WTC11 (cell line): ENCODE measurements around the gene MR1. TPM values are rescaled to one million over a fixed set of nuclear protein-coding genes. Genes with fewer than 3 reads are reported as not detected.
A peak's percentile ranks its signal among the peaks of the same experiment; 100 is the strongest.

Experiments used
- ATAC-seq: fragments of 200-7000 bp; cut with Tn5 transposase; 2 replicates; pipeline ENCODE4 v1.10.0; 2021; ENCODE audit warnings: mild to moderate bottlenecking, moderate library complexity
- CTCF ChIA-PET: fragments of 300-600 bp; sonication (Branson Sonifier 250); formaldehyde crosslinking; loops from one replicate; lab custom pipeline; 2021; ENCODE audit warnings: antibody characterized with exemption; lab: Charles Lee
- POLR2A ChIA-PET: fragments of 350-600 bp; sonication (Branson Sonifier 250); formaldehyde crosslinking; loops from one replicate; lab custom pipeline; 2021; ENCODE audit warnings: antibody characterized with exemption; lab: Charles Lee
- DNase-seq: peaks from one replicate; pipeline ENCODE4 v3.0.0; 2021; ENCODE audit warnings: low spot score
- H3K27ac Mint-ChIP-seq: 2 replicates; pipeline ENCODE4 v1.8.0; 2021; ENCODE audit warnings: mixed read lengths
- H3K27me3 Mint-ChIP-seq: 2 replicates; pipeline ENCODE4 v1.8.0; 2021; ENCODE audit warnings: low read depth, mild to moderate bottlenecking, moderate library complexity, mixed read lengths
- H3K36me3 Mint-ChIP-seq: 2 replicates; pipeline ENCODE4 v1.8.0; 2021; ENCODE audit warnings: mixed read lengths
- H3K4me1 Mint-ChIP-seq: 2 replicates; pipeline ENCODE4 v1.8.0; 2022; ENCODE audit warnings: mixed read lengths
- H3K4me3 Mint-ChIP-seq: 2 replicates; pipeline ENCODE4 v1.8.0; 2021; ENCODE audit warnings: mild to moderate bottlenecking, moderate library complexity, mixed read lengths
- H3K9me3 Mint-ChIP-seq: 2 replicates; pipeline ENCODE4 v1.8.0; 2021; ENCODE audit warnings: mixed read lengths
- CREB1 ChIP-seq: sonication (generic); formaldehyde crosslinking; IDR thresholded peaks from 2 replicates; pipeline ENCODE4 v1.8.0; 2023; ENCODE audit warnings: mild to moderate bottlenecking, missing genetic modification reagents
- ELF4 ChIP-seq: sonication (generic); formaldehyde crosslinking; IDR thresholded peaks from 2 replicates; pipeline ENCODE4 v1.8.1; 2022; ENCODE audit warnings: low read depth, mild to moderate bottlenecking, moderate library complexity, missing genetic modification reagents
- ESRRA ChIP-seq: sonication (generic); formaldehyde crosslinking; IDR thresholded peaks from 2 replicates; pipeline ENCODE4 v1.8.1; 2022; ENCODE audit warnings: mild to moderate bottlenecking, missing genetic modification reagents, borderline replicate concordance
- ETV6 ChIP-seq: sonication (generic); formaldehyde crosslinking; IDR thresholded peaks from 2 replicates; pipeline ENCODE4 v1.8.1; 2022; ENCODE audit warnings: mild to moderate bottlenecking, missing genetic modification reagents
- GABPB1 ChIP-seq: sonication (generic); formaldehyde crosslinking; IDR thresholded peaks from 2 replicates; pipeline ENCODE4 v1.8.1; 2023; ENCODE audit warnings: mild to moderate bottlenecking, missing genetic modification reagents
- MYBL2 ChIP-seq: sonication (generic); formaldehyde crosslinking; IDR thresholded peaks from 2 replicates; pipeline ENCODE4 v1.8.1; 2023; ENCODE audit warnings: mild to moderate bottlenecking, moderate library complexity, missing genetic modification reagents
- NFYB ChIP-seq: sonication (generic); formaldehyde crosslinking; conservative IDR thresholded peaks from 2 replicates; pipeline ENCODE4 v1.8.0; 2022; ENCODE audit warnings: low read depth, missing genetic modification reagents
- ZNF232 ChIP-seq: sonication (generic); formaldehyde crosslinking; IDR thresholded peaks from 2 replicates; pipeline ENCODE4 v1.8.0; 2022; ENCODE audit warnings: mild to moderate bottlenecking, missing genetic modification reagents
- ZNF416 ChIP-seq: fragments of 250-450 bp; sonication (Bioruptor Pico); IDR thresholded peaks from 2 replicates; pipeline ENCODE4 v1.9.0; 2021; ENCODE audit warnings: mild to moderate bottlenecking, inconsistent platforms
- ZNF423 ChIP-seq: fragments of 250-450 bp; sonication (Bioruptor Pico); IDR thresholded peaks from 2 replicates; pipeline ENCODE4 v2.1.2; 2022; ENCODE audit warnings: mild to moderate bottlenecking, moderate library complexity
- ZNF671 ChIP-seq: fragments of 250-450 bp; sonication (Bioruptor Pico); IDR thresholded peaks from 2 replicates; pipeline ENCODE4 v1.8.0; 2021; ENCODE audit warnings: mild to moderate bottlenecking
- total RNA-seq: library from RNA; stranded (reverse); gene quantifications from 3 replicates; pipeline ENCODE4 v1.2.3, GENCODE V29; 2021
- TF ChIP-seq, protein P1 (sequence below): sonication (generic); formaldehyde crosslinking; IDR thresholded peaks from 2 replicates; pipeline ENCODE4 v1.8.1; 2022; ENCODE audit warnings: mild to moderate bottlenecking, missing genetic modification reagents, moderate library complexity, borderline replicate concordance
- TF ChIP-seq, protein P2 (sequence below): fragments of 200-600 bp; IDR thresholded peaks from 2 replicates; pipeline ENCODE4 v1.8.0; 2022; ENCODE audit warnings: antibody characterized with exemption
- TF ChIP-seq, protein P3 (sequence below): fragments of 250-450 bp; sonication (Bioruptor Pico); IDR thresholded peaks from 2 replicates; pipeline ENCODE4 v1.9.0; 2021; ENCODE audit warnings: moderate library complexity, mild to moderate bottlenecking, inconsistent platforms, borderline replicate concordance
- TF ChIP-seq, protein P4 (sequence below): fragments of 250-450 bp; sonication (Bioruptor Pico); IDR thresholded peaks from 2 replicates; pipeline ENCODE4 v2.1.2; 2022; ENCODE audit warnings: mild to moderate bottlenecking, moderate library complexity
- TF ChIP-seq, protein P5 (sequence below): sonication (generic); formaldehyde crosslinking; IDR thresholded peaks from 2 replicates; pipeline ENCODE4 v1.8.0; 2022; ENCODE audit warnings: missing genetic modification reagents
- TF ChIP-seq, protein P6 (sequence below): sonication (generic); formaldehyde crosslinking; IDR thresholded peaks from 2 replicates; pipeline ENCODE4 v1.8.0; 2022; ENCODE audit warnings: mild to moderate bottlenecking, missing genetic modification reagents
- TF ChIP-seq, protein P7 (sequence below): sonication (generic); formaldehyde crosslinking; conservative IDR thresholded peaks from 2 replicates; pipeline ENCODE4 v1.8.1; 2022; ENCODE audit warnings: mild to moderate bottlenecking, missing genetic modification reagents
- TF ChIP-seq, protein P8 (sequence below): sonication (generic); formaldehyde crosslinking; IDR thresholded peaks from 2 replicates; pipeline ENCODE4 v1.8.1; 2022; ENCODE audit warnings: missing genetic modification reagents, borderline replicate concordance
- TF ChIP-seq, protein P9 (sequence below): sonication (generic); formaldehyde crosslinking; IDR thresholded peaks from 2 replicates; pipeline ENCODE4 v1.8.1; 2023; ENCODE audit warnings: mild to moderate bottlenecking, moderate library complexity, missing genetic modification reagents

Gene MR1
- total RNA-seq, 1 experiment from 2014 or later = 0.28 TPM

DNA sequence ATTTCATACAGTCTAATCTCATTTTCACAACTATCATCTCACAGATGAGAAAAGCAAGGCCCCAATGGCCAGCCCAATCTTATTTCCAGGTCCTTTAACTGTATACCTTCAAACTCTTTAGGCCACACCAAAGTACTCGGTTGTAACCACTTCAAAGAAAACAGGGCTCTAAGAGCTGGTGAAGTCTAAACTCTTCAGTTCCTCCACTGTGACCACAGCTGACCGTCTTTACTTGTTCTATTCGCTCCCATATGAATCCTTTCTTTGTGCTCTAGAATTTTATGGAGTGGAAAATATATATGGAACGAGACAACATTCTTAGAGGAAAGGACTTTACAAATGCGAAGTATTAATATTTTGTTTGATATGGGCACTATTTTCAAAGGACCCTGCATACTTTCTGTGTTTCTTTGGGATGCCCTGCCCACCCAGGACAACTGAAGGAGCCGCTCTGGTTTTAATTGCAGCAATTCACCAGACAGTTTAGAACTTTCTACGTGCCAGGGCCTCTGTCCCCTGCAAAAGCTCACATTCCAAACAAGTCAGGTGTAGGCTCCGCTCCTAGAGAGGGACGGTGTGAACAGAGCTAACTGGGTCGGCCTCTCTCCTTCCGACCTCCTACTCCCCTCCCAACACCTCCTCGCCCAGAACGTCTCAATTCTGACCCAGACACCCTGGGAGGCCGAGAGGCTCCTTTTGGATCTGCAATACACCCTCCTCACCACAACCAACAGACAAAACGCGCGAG lies 70.4 kb downstream of the MR1 start (continued):
- TF ChIP-seq, protein P1, sequence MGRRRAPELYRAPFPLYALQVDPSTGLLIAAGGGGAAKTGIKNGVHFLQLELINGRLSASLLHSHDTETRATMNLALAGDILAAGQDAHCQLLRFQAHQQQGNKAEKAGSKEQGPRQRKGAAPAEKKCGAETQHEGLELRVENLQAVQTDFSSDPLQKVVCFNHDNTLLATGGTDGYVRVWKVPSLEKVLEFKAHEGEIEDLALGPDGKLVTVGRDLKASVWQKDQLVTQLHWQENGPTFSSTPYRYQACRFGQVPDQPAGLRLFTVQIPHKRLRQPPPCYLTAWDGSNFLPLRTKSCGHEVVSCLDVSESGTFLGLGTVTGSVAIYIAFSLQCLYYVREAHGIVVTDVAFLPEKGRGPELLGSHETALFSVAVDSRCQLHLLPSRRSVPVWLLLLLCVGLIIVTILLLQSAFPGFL (CRISPR knock-in tag) = no peak
- TF ChIP-seq, protein P2, sequence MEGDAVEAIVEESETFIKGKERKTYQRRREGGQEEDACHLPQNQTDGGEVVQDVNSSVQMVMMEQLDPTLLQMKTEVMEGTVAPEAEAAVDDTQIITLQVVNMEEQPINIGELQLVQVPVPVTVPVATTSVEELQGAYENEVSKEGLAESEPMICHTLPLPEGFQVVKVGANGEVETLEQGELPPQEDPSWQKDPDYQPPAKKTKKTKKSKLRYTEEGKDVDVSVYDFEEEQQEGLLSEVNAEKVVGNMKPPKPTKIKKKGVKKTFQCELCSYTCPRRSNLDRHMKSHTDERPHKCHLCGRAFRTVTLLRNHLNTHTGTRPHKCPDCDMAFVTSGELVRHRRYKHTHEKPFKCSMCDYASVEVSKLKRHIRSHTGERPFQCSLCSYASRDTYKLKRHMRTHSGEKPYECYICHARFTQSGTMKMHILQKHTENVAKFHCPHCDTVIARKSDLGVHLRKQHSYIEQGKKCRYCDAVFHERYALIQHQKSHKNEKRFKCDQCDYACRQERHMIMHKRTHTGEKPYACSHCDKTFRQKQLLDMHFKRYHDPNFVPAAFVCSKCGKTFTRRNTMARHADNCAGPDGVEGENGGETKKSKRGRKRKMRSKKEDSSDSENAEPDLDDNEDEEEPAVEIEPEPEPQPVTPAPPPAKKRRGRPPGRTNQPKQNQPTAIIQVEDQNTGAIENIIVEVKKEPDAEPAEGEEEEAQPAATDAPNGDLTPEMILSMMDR = no peak
- TF ChIP-seq MYBL2 (CRISPR knock-in tag) = no peak
- TF ChIP-seq ELF4 = no peak
- TF ChIP-seq, protein P3, sequence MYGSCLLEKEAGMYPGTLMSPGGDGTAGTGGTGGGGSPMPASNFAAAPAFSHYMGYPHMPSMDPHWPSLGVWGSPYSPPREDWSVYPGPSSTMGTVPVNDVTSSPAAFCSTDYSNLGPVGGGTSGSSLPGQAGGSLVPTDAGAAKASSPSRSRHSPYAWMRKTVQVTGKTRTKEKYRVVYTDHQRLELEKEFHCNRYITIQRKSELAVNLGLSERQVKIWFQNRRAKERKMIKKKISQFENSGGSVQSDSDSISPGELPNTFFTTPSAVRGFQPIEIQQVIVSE (CRISPR knock-in tag) = no peak
- no peak for TF ChIP-seq ZNF671 (CRISPR knock-in tag)
- no peak for TF ChIP-seq GABPB1 (CRISPR knock-in tag)
- TF ChIP-seq ZNF423 = no peak
- TF ChIP-seq, all 79 proteins: peak for 0

DNA sequence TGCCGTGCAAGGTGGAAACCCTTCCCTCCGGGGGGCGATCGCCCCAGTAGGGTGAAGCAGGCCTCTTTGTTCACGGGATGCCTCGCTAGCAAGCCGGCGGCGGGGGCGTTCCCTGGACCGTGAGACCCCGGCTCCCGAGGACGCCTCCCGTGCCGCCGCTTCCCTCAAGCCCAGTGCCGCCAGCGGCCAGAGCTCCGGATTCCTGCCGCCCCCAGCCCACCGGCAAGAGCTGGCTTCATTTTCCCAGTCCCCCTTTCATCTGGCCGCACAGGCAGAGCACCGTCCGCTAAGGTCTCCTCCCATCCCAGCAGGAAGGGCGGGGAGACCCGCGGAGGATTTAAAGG lies 71.0 kb downstream of the MR1 start:
- ChIA-PET POLR2A (interaction anchor here (0.6 to 3.1 kb wide), 10 partner anchors 14 to 865 kb away, joined by 3 to 12 read pairs (median 4); partner anchors contain the start of genes IER5 and STX6), CTCF (interaction anchor here (0.8 to 2.4 kb wide), 14 partner anchors 9 to 182 kb away, joined by 3 to 27 read pairs (median 4); no protein-coding TSS in a partner anchor)
- Mint-ChIP-seq H3K27ac (no peak overlapping the region; the same call in 1 of the 2 replicates), H3K36me3 (no peaks in the 10 kb centered on the region), H3K4me3 (peak overlapping the region; percentile 85), H3K4me1 (peaks cover 83% of the 10 kb centered on the region), H3K27me3 (peaks cover 78% of the 10 kb centered on the region), H3K9me3 (0 out of 2 replicates have a peak, but pooled peaks cover 3% of the 10 kb centered on the region)
- peak; percentile 79 for DNase-seq
- peak; percentile 28 for ATAC-seq
- TF ChIP-seq, protein P4, sequence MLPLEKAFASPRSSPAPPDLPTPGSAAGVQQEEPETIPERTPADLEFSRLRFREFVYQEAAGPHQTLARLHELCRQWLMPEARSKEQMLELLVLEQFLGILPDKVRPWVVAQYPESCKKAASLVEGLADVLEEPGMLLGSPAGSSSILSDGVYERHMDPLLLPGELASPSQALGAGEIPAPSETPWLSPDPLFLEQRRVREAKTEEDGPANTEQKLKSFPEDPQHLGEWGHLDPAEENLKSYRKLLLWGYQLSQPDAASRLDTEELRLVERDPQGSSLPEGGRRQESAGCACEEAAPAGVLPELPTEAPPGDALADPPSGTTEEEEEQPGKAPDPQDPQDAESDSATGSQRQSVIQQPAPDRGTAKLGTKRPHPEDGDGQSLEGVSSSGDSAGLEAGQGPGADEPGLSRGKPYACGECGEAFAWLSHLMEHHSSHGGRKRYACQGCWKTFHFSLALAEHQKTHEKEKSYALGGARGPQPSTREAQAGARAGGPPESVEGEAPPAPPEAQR (CRISPR knock-in tag) = no peak
- TF ChIP-seq, protein P5, sequence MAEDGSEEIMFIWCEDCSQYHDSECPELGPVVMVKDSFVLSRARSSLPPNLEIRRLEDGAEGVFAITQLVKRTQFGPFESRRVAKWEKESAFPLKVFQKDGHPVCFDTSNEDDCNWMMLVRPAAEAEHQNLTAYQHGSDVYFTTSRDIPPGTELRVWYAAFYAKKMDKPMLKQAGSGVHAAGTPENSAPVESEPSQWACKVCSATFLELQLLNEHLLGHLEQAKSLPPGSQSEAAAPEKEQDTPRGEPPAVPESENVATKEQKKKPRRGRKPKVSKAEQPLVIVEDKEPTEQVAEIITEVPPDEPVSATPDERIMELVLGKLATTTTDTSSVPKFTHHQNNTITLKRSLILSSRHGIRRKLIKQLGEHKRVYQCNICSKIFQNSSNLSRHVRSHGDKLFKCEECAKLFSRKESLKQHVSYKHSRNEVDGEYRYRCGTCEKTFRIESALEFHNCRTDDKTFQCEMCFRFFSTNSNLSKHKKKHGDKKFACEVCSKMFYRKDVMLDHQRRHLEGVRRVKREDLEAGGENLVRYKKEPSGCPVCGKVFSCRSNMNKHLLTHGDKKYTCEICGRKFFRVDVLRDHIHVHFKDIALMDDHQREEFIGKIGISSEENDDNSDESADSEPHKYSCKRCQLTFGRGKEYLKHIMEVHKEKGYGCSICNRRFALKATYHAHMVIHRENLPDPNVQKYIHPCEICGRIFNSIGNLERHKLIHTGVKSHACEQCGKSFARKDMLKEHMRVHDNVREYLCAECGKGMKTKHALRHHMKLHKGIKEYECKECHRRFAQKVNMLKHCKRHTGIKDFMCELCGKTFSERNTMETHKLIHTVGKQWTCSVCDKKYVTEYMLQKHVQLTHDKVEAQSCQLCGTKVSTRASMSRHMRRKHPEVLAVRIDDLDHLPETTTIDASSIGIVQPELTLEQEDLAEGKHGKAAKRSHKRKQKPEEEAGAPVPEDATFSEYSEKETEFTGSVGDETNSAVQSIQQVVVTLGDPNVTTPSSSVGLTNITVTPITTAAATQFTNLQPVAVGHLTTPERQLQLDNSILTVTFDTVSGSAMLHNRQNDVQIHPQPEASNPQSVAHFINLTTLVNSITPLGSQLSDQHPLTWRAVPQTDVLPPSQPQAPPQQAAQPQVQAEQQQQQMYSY (CRISPR knock-in tag) = peak; percentile 90
- TF ChIP-seq ETV6 (CRISPR knock-in tag) = peak; percentile 56; the same call in 1 of the 2 replicates
- peak; percentile 26; the same call in 1 of the 2 replicates for TF ChIP-seq ZNF423
- TF ChIP-seq ELF4 = no peak
- TF ChIP-seq MYBL2 (CRISPR knock-in tag) = no peak; the same call in 1 of the 2 replicates
- 0 out of 2 replicates have a peak, but pooled peaks have one; percentile 8 for TF ChIP-seq ZNF232 (CRISPR knock-in tag)
- TF ChIP-seq, protein P6, sequence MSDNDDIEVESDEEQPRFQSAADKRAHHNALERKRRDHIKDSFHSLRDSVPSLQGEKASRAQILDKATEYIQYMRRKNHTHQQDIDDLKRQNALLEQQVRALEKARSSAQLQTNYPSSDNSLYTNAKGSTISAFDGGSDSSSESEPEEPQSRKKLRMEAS (CRISPR knock-in tag) = no peak
- TF ChIP-seq, protein P7, sequence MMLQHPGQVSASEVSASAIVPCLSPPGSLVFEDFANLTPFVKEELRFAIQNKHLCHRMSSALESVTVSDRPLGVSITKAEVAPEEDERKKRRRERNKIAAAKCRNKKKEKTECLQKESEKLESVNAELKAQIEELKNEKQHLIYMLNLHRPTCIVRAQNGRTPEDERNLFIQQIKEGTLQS = no peak
- TF ChIP-seq, protein P8, sequence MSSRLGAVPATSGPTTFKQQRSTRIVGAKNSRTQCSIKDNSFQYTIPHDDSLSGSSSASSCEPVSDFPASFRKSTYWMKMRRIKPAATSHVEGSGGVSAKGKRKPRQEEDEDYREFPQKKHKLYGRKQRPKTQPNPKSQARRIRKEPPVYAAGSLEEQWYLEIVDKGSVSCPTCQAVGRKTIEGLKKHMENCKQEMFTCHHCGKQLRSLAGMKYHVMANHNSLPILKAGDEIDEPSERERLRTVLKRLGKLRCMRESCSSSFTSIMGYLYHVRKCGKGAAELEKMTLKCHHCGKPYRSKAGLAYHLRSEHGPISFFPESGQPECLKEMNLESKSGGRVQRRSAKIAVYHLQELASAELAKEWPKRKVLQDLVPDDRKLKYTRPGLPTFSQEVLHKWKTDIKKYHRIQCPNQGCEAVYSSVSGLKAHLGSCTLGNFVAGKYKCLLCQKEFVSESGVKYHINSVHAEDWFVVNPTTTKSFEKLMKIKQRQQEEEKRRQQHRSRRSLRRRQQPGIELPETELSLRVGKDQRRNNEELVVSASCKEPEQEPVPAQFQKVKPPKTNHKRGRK (CRISPR knock-in tag) = no peak
- TF ChIP-seq, protein P9, sequence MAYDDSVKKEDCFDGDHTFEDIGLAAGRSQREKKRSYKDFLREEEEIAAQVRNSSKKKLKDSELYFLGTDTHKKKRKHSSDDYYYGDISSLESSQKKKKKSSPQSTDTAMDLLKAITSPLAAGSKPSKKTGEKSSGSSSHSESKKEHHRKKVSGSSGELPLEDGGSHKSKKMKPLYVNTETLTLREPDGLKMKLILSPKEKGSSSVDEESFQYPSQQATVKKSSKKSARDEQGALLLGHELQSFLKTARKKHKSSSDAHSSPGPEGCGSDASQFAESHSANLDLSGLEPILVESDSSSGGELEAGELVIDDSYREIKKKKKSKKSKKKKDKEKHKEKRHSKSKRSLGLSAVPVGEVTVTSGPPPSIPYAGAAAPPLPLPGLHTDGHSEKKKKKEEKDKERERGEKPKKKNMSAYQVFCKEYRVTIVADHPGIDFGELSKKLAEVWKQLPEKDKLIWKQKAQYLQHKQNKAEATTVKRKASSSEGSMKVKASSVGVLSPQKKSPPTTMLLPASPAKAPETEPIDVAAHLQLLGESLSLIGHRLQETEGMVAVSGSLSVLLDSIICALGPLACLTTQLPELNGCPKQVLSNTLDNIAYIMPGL (CRISPR knock-in tag) = 0 out of 2 replicates have a peak, but pooled peaks have one; percentile 30
- TF ChIP-seq GABPB1 (CRISPR knock-in tag) = no peak
- 0 out of 2 replicates have a peak, but pooled peaks have one; percentile 20 for TF ChIP-seq ESRRA (CRISPR knock-in tag)
- TF ChIP-seq NFYB = no peak
- TF ChIP-seq, protein P3 (CRISPR knock-in tag) = no peak
- no peak for TF ChIP-seq ZNF416 (CRISPR knock-in tag)
- TF ChIP-seq CREB1 (CRISPR knock-in tag) = no peak
